ENCODE data around the gene UBE2D3.

Gene UBE2D3

GRCh38 chr4:102754044-102754443, 73.3 kb downstream of the UBE2D3 start:
- DNase-seq (ENCODE audit: low read depth in 2 of 2), result no peak

DNA sequence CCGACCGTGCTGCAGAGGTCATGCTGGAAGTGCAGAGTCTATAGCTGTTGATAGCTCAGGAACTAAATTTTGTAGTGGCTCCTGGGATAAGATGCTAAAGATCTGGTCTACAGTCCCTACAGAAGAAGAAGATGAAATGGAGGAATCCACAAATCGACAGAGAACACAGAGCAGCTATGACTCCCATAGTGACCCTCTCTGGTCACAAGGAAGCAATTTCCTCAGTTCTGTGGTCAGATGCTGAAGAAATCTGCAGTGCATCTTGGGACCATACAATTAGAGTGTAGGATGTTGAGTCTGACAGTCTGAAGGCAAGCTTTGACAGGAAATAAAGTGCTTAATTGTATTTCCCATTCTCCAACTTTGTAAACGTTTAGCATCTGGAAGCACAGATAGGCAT, 75.4 kb downstream of the UBE2D3 start:
- DNase-seq (ENCODE audit: low read depth in 2 of 2), result no peak

Data from activated CD8-positive, alpha-beta memory T cell treated with anti-CD3 and anti-CD28 coated beads for 4 hours (primary cell).